HUES6 (cell line): Measurements from ENCODE around the gene KCND1.
A peak's percentile ranks its signal among the peaks of the same experiment; 100 is the strongest.

Experiments
- H3K27ac ChIP-seq: 2 replicates; pipeline ENCODE4 v1.7.0; 2013; ENCODE audit warnings: low read depth, mild to moderate bottlenecking, low read length, inconsistent platforms
- H3K27me3 ChIP-seq: 2 replicates; pipeline ENCODE4 v1.6.1; 2013; ENCODE audit warnings: low read length; ENCODE audit not compliant: control insufficient read depth, insufficient read depth
- H3K36me3 ChIP-seq: 2 replicates; pipeline ENCODE4 v1.6.1; 2013; ENCODE audit warnings: low read length; ENCODE audit not compliant: control insufficient read depth, insufficient read depth
- H3K4me1 ChIP-seq: 2 replicates; pipeline ENCODE4 v1.6.1; 2013; ENCODE audit warnings: low read length; ENCODE audit not compliant: control insufficient read depth, insufficient read depth
- H3K4me3 ChIP-seq: 2 replicates; pipeline ENCODE4 v1.5.1; 2013; ENCODE audit warnings: low read depth, low read length
- H3K9ac ChIP-seq: one replicate; pipeline ENCODE4 v1.6.1; 2013; ENCODE audit warnings: mild to moderate bottlenecking, low read length
- H3K9me3 ChIP-seq: 2 replicates; pipeline ENCODE4 v1.6.1; 2013; ENCODE audit warnings: low read depth, low read length; ENCODE audit not compliant: control insufficient read depth, insufficient read depth

Gene KCND1

GRCh38 chrX:48938721-48939425 lies 32.8 kb downstream of the KCND1 start:
- Histone ChIP-seq H3K9me3 (peaks cover 2% of the 10 kb centered on the region; the same call in 1 of the 2 replicates), H3K4me3 (no peak overlapping the region), H3K36me3 (peaks cover 60% of the 10 kb centered on the region), H3K27me3 (no peaks in the 10 kb centered on the region), H3K4me1 (peaks cover 32% of the 10 kb centered on the region), H3K9ac (no peak overlapping the region), H3K27ac (no peak overlapping the region)

GRCh38 chrX:48937054-48937907 lies 34.4 kb downstream of the KCND1 start:
- peak overlapping the region; percentile 56 for H3K27ac ChIP-seq
- peak overlapping the region; percentile 24 for H3K9ac ChIP-seq
- peak overlapping the region; percentile 8; the same call in 1 of the 2 replicates for H3K4me3 ChIP-seq

DNA sequence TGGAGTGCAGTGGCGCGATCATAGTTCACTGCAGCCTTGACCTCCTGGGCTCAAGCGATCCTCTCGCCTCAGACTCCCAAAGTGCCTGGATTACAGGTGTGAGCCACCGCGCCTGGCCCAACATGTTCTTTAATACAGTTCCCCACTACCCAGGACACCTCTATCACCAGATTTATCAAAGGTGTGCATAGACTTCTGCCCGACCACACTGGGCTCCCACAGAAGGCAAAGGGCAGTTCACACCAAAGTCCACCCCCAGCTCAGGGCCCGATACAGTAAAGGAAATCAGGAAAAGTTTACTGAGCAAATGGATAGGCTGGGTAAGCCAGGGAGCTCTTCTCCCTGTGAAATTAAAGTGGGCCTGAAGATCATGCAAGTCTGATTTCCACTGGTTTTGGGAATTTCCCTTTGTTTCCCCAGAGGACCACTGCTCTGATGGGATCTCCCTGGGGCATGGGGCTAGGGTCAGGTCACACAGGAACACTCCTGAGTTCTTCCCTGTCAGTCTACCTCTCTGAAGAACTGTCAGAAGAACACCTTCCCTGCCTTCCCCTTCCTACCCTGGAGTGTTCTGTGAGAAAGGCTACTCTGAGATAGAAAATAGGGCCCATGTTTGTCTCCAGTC lies 35.1 kb downstream of the KCND1 start:
- Histone ChIP-seq H3K9me3 (peaks cover 4% of the 10 kb centered on the region; the same call in 1 of the 2 replicates), H3K4me1 (peaks cover 27% of the 10 kb centered on the region), H3K4me3 (peak overlapping the region; percentile 8; the same call in 1 of the 2 replicates), H3K9ac (peak overlapping the region; percentile 24), H3K27ac (peak overlapping the region; percentile 56), H3K27me3 (no peaks in the 10 kb centered on the region), H3K36me3 (peaks cover 56% of the 10 kb centered on the region)

More at GRCh38 chrX:48937054-48937907, 34.4 kb downstream of the KCND1 start:
- peaks cover 32% of the 10 kb centered on the region for H3K4me1 ChIP-seq
- H3K9me3 ChIP-seq, result peaks cover 4% of the 10 kb centered on the region; the same call in 1 of the 2 replicates
- H3K27me3 ChIP-seq, result no peaks in the 10 kb centered on the region
- H3K36me3 ChIP-seq, result peaks cover 59% of the 10 kb centered on the region

DNA sequence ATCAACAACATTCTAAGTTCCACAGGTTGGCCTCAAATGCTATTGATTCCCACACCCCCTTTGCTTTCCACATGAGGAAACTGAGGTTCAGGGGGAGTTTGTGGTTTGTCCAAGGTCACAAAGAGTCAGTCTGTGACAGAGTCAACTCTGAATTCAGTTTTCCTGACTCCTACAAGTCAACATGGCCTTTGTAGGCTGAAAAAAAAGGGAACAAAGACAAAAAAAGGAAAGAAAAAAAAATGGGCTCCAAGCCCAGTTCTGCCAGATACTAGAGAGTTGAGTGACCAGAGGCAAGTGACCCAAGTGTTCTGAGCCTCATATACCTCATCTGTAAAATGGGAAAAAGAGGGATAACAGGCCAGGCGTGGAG lies 36.4 kb downstream of the KCND1 start:
- Histone ChIP-seq H3K27me3 (no peaks in the 10 kb centered on the region), H3K4me1 (peaks cover 20% of the 10 kb centered on the region), H3K36me3 (peaks cover 59% of the 10 kb centered on the region), H3K9ac (no peak overlapping the region), H3K4me3 (no peak overlapping the region), H3K27ac (no peak overlapping the region), H3K9me3 (peaks cover 4% of the 10 kb centered on the region; the same call in 1 of the 2 replicates)

DNA sequence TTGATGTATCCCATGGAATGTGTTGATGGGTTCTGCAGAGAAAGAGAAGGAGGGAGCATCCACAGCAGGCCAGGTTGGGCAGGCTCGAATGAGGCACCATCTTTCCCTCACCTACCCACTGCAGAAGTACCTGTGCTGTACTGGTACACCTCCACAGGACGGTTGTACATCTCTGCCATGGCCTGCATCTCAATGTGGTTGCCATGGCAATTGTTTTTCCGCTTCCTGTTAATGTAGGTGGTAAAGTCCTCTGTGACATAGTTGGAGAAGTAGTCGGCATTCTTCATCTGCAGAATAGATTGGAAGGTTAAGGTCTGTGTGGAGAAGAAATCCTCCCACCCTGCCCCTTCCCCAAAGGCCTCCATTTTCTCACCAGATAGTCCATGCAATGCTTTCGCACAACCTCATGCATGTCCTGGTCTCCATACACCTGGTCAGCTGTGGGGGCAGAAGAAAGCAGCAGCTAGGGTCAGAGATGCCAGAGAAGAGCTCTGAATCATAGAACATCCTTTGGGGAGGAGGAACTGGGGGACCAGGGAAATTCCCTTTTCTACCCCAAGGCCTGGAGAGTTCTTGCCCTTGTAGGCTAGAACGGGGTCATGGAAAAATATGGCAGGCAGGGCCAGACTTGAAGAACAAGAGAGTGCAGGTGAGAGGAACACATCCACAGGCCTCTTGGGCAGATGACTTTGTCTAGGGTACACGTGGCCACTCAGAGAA lies 36.9 kb downstream of the KCND1 start:
- Histone ChIP-seq H3K4me3 (no peak overlapping the region), H3K27ac (no peak overlapping the region), H3K36me3 (peaks cover 57% of the 10 kb centered on the region), H3K4me1 (peaks cover 20% of the 10 kb centered on the region), H3K27me3 (no peaks in the 10 kb centered on the region), H3K9ac (no peak overlapping the region), H3K9me3 (peaks cover 4% of the 10 kb centered on the region; the same call in 1 of the 2 replicates)

DNA sequence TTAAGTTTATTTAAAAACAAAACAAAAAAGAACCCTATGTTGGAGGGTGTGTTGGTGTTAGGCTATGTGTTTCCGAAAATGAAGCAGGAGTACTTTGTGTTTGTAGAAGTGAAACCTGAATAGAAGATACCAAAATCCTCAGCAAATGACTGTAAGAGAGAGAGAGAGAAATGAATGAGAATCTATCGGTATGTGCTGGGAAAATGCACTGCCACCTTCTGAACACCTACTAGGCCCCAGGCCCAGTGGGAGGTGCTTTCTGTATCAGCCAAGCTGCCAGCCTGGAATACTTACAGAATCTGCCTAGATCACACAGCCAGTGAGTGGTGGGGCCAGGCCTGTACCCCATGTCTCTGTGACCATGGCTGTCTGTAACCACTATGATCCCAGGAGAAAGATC lies 37.9 kb downstream of the KCND1 start:
- Histone ChIP-seq H3K4me1 (peaks cover 21% of the 10 kb centered on the region), H3K9ac (no peak overlapping the region), H3K27ac (no peak overlapping the region), H3K27me3 (no peaks in the 10 kb centered on the region), H3K4me3 (no peak overlapping the region), H3K9me3 (peaks cover 4% of the 10 kb centered on the region; the same call in 1 of the 2 replicates), H3K36me3 (peaks cover 49% of the 10 kb centered on the region)

DNA sequence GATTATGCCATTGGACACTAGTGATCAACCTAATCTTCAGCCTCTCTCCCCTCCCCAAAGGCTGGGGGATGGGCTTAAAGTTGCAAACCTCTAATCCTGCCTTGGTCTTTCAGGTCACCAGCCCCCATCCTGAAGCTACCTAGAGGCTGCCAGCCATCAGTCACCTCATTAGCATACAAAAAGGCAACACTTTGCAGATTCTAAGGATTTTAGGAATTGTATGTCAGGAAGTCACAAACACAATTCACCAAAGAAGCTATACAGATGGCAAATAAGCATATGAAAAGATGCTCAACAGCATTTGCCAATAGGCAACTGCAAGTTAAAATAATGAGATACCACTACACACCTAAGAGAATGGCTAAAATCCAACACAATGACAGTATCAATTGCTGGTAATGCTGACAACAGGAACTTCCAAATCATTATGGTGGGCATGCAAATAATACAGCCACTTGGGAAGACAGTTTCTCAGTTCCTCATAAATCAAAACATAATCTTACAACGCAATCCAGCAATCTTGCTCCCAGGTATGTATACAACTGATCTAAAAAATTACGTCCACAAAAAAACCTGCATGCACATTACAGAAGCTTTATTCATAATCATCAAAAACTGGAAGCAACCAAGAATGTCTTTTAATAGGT lies 43.8 kb downstream of the KCND1 start:
- H3K9ac ChIP-seq, result peak overlapping the region; percentile 75
- H3K36me3 ChIP-seq, result peaks cover 42% of the 10 kb centered on the region
- H3K9me3 ChIP-seq, result peaks cover 4% of the 10 kb centered on the region; the same call in 1 of the 2 replicates
- H3K27ac ChIP-seq, result peak overlapping the region; percentile 92
- peaks cover 25% of the 10 kb centered on the region for H3K4me1 ChIP-seq
- no peaks in the 10 kb centered on the region for H3K27me3 ChIP-seq
- peak overlapping the region; percentile 34 for H3K4me3 ChIP-seq

- H3K4me3 ChIP-seq, result peak overlapping the region; percentile 34
- H3K4me1 ChIP-seq, result peaks cover 27% of the 10 kb centered on the region
- H3K36me3 ChIP-seq, result peaks cover 46% of the 10 kb centered on the region
- peak overlapping the region; percentile 75 for H3K9ac ChIP-seq
- H3K9me3 ChIP-seq, result peaks cover 4% of the 10 kb centered on the region; the same call in 1 of the 2 replicates
- H3K27ac ChIP-seq, result peak overlapping the region; percentile 92
- H3K27me3 ChIP-seq, result no peaks in the 10 kb centered on the region
These were observed 44.5 kb downstream of the KCND1 start for GRCh38 chrX:48927123-48927522.

- peaks cover 35% of the 10 kb centered on the region for H3K36me3 ChIP-seq
- peaks cover 4% of the 10 kb centered on the region; the same call in 1 of the 2 replicates for H3K9me3 ChIP-seq
- H3K4me1 ChIP-seq, result peaks cover 51% of the 10 kb centered on the region
- no peak overlapping the region for H3K27ac ChIP-seq
- no peaks in the 10 kb centered on the region for H3K27me3 ChIP-seq
- no peak overlapping the region for H3K4me3 ChIP-seq
- no peak overlapping the region for H3K9ac ChIP-seq
These were observed 47.4 kb downstream of the KCND1 start for GRCh38 chrX:48924270-48924669.

- H3K9ac ChIP-seq, result no peak overlapping the region
- H3K4me1 ChIP-seq, result peaks cover 50% of the 10 kb centered on the region
- H3K27ac ChIP-seq, result no peak overlapping the region; the same call in 1 of the 2 replicates
- peaks cover 4% of the 10 kb centered on the region; the same call in 1 of the 2 replicates for H3K9me3 ChIP-seq
- no peaks in the 10 kb centered on the region for H3K27me3 ChIP-seq
- no peak overlapping the region for H3K4me3 ChIP-seq
- peaks cover 35% of the 10 kb centered on the region for H3K36me3 ChIP-seq
These were observed 47.9 kb downstream of the KCND1 start for GRCh38 chrX:48923771-48924170.
